Spleen (tissue), 7 donors: Measurements from ENCODE around the gene ABCD3.

ENCODE experiments used
- CTCF ChIP-seq, 11 experiments: fragments of 200-600 bp in 7 of 11; fragments of 450-650 bp in 4 of 11; sonication (generic) in 4 of 11; IDR thresholded peaks in 8 of 11; conservative IDR thresholded peaks in 3 of 11; 1 replicate in 7 of 11; 2 replicates in 4 of 11; pipeline versions ENCODE4 v1.4.0 to v1.8.0; 2016 to 2021; ENCODE audit warnings: antibody characterized with exemption in 11 of 11, inconsistent platforms in 4 of 11, mild to moderate bottlenecking in 1 of 11
- POLR2A ChIP-seq, 3 donors: fragments of 450-650 bp; IDR thresholded peaks; one replicate each; pipeline ENCODE4 v1.5.1; 2017; ENCODE audit warnings: antibody characterized with exemption in 3 of 3, mild to moderate bottlenecking in 1 of 3
- POLR2AphosphoS5 ChIP-seq, 3 donors: sonication (generic); formaldehyde crosslinking; IDR thresholded peaks; one replicate each; pipeline ENCODE4 v1.5.1; 2017; ENCODE audit warnings: antibody characterized with exemption in 3 of 3
- donor health status: DM: no; HTN: no; CAD: no; lungs with moderate emphysema.
- donor health status: DM: no; HTN: no; CAD: no.
- donor health status: DM: no; HTN: no; CAD: no.

DNA sequence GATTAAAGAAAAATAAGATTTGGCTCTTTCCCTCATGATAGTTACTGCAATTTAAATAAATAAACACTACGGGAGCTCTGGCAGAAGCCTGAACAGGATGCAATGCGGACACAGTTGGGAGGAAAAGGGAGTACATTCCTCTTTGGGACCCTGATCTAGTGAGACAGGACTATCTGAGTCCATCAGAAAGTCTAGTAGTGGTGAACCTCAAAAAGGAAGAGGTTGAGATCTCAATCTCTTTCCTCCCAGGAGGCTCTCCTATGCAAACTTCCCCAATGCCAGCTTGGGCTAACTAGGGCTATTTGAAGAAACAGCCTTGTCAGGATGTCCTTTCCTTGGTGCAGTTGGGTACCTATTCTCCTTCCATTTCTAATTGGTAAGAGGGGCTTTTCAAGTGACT, 4.9 kb upstream of the ABCD3 start:
- no peak for TF ChIP-seq POLR2AphosphoS5 (IDR thresholded peaks at IDR 0.05)
- no peak for TF ChIP-seq CTCF (IDR thresholded peaks at IDR 0.05 in 8 of 11, conservative IDR thresholded peaks at IDR 0.05 in 3 of 11)
- TF ChIP-seq POLR2A (IDR thresholded peaks at IDR 0.05) = no peak
